ENCODE results near the gene TEX26. TPM values are rescaled to one million over a fixed set of nuclear protein-coding genes. Genes with fewer than 3 reads are reported as not detected.

TEX26 gene
- total and polyA plus RNA-seq, 10 of the 15 experiments (the other 5 are each of a cell fraction or from before 2014, with no cell fraction given), result not detected

GRCh38 chr13:30908416-30908980 is 24.0 kb upstream of the TEX26 start:
- no peak overlapping the region for H2AFZ ChIP-seq (ENCODE audit: control insufficient read depth, low read depth, low read length)
- in situ Hi-C loops (cut with MboI) (no loop called here), intact Hi-C loops (cut with micrococcal nuclease; ENCODE audit: unreplicated experiment) (no loop called here)
- no peak overlapping the region for H3K4me2 ChIP-seq (ENCODE audit: control insufficient read depth, insufficient read depth)
- H3K27me3 ChIP-seq (replicated peaks in 1 of 2; ENCODE audit: control insufficient read depth in 2 of 2, insufficient read depth in 2 of 2, low read length in 1 of 2), result peaks cover 3 to 7% of the 10 kb centered on the region in 2 experiments; a peak in 3 of 4 replicates
- BruUV-seq (replicated peaks), result no TSS peak
- WGBS (ENCODE audit: insufficient coverage, insufficient replicate concordance, low lambda C conversion rate, missing lambda C conversion rate), result 1% methylated on average over 5 of the region's 5 CpGs
- no peak overlapping the region for H3K9ac ChIP-seq (ENCODE audit: control insufficient read depth, insufficient read depth, low read length)
- ChIA-PET SMC1A (ENCODE audit: uncharacterized antibody, unreplicated experiment) (no interaction called here), POLR2A (no interaction called here), RAD21 (ENCODE audit: unreplicated experiment) (no interaction called here), CTCF (interaction anchor here (1.8 kb wide), 1 partner anchor 136 kb away, joined by 4 read pairs; no protein-coding TSS in a partner anchor)
- H4K20me1 ChIP-seq (ENCODE audit: control insufficient read depth, insufficient read depth), result no peaks in the 10 kb centered on the region
- no peaks in the 10 kb centered on the region for H3K9me3 ChIP-seq (replicated peaks; ENCODE audit: control insufficient read depth, insufficient read depth, low read length)
- TF ChIP-seq SMC3 (IDR thresholded peaks at IDR 0.05; ENCODE audit: borderline replicate concordance, low read length) (no peak), GABPA (IDR thresholded peaks at IDR 0.05; ENCODE audit: low read depth) (no peak), HCFC1 (IDR thresholded peaks at IDR 0.05; ENCODE audit: low read length) (no peak), ETV6 (conservative IDR thresholded peaks at IDR 0.05 in 1 of 2, IDR thresholded peaks at IDR 0.05 in 1 of 2; ENCODE audit: borderline replicate concordance in 1 of 2, low read depth in 1 of 2) (no peak), ELK1 (IDR thresholded peaks at IDR 0.05; ENCODE audit: low read depth, low read length) (no peak), EP300 (IDR thresholded peaks at IDR 0.05; ENCODE audit: borderline replicate concordance in 1 of 2, control insufficient read depth in 1 of 2, low read depth in 2 of 2, low read length in 2 of 2) (no peak), BRCA1 (IDR thresholded peaks at IDR 0.05; ENCODE audit: low read depth, low read length) (no peak), CBX5 (IDR thresholded peaks at IDR 0.05; ENCODE audit: low read depth) (no peak), RBBP5 (conservative IDR thresholded peaks at IDR 0.05) (no peak), LARP7 (IDR thresholded peaks at IDR 0.05) (no peak)
- TF ChIP-seq, protein P1, sequence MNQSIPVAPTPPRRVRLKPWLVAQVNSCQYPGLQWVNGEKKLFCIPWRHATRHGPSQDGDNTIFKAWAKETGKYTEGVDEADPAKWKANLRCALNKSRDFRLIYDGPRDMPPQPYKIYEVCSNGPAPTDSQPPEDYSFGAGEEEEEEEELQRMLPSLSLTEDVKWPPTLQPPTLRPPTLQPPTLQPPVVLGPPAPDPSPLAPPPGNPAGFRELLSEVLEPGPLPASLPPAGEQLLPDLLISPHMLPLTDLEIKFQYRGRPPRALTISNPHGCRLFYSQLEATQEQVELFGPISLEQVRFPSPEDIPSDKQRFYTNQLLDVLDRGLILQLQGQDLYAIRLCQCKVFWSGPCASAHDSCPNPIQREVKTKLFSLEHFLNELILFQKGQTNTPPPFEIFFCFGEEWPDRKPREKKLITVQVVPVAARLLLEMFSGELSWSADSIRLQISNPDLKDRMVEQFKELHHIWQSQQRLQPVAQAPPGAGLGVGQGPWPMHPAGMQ (IDR thresholded peaks at IDR 0.05; ENCODE audit: borderline replicate concordance), result no peak
- H3K79me2 ChIP-seq (ENCODE audit: control insufficient read depth, insufficient read depth, low read length), result no peaks in the 10 kb centered on the region
- H3K27ac ChIP-seq (ENCODE audit: control insufficient read depth, insufficient read depth), result no peak overlapping the region
- no peak overlapping the region for H3K4me3 ChIP-seq
- no peak for ATAC-seq
- no peaks in the 10 kb centered on the region for H3K4me1 ChIP-seq (ENCODE audit: control insufficient read depth, insufficient read depth, low read length)
- no peaks in the 10 kb centered on the region for H3K36me3 ChIP-seq (ENCODE audit: control insufficient read depth in 2 of 2, insufficient read depth in 2 of 2, low read length in 1 of 2)
- no peak for DNase-seq (ENCODE audit: low read depth, low spot score)
- FAIRE-seq, result no peak

All from GM12878 (cell line).